ENCODE results near the gene PYURF.

Gene PYURF

DNA sequence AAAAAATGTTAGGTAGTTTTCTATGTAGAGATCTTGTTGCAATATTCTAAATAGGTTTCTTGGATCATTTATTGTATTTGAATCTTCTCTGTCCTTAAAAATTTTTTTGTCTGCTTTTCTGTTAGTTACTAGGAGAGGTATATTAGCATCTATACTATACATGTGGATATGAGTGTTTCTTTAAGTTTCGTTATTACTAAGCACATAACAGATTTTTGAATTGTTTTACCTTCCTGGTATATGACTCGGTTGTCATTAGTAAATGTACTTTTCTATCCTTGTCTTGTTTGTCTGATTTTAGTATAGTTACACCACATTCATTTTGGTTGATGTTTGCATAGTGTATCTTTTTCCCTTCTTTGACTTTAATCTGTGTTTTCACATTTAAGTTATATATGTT lies 20.2 kb downstream of the PYURF start:
- no peak for DNase-seq

DNA sequence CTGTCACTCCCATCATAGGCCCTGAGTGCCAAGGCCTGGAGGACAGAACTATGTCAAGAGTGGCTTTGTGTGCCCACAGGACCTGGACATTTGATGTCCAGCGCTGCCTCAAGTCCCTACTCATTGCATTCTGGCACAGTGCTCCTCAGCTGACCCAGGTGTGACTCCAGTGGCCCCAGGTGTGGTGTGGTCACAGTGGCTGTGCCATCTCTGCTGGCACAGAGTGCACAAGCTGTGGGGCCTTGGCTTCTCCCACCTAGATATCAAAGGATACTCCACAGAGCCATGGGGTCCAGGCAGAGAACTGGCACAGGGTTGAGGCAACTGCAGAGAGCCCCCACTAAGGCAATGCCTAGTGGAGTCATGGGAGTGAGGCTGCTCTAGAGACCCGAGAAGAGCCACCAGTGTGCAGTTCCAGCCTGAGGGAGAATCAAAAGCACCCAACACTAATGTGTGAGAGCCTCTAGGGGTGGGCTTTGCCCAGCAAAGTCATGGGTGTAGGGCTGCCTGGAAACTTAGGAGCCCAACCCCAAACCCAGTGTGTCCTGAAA lies 25.6 kb downstream of the PYURF start:
- no peak for DNase-seq

DNA sequence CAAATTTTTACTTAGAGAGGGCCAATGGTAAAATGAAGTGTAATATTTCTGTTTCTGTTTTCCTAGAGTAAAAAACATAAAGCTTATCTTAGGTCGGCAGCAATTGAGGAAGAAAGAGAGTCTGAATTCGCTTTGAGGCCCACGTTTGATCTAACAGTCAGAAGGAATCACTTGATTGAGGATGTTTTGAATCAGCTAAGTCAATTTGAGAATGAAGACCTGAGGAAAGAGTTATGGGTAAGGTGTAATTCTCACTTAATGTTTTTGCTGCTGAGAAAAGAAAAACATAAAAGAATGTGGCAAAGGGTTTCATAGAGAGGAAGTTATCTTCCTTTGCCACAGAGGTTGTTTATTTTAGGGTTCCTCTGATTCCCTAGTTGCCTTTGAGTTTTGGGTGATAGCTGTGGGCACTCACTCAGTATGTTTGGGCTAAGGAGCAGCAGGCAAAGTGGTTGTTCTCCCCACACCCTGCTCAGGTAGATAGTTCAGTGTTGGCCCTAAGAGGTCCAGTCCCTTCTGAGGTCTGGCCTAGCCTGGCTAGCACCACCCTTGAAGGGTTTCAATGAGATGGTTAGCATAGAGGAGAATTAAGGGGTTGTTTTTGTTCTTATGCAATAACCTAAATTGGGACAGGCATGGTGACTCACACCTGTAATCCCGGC lies 34.3 kb downstream of the PYURF start:
- DNase-seq = no peak

DNA sequence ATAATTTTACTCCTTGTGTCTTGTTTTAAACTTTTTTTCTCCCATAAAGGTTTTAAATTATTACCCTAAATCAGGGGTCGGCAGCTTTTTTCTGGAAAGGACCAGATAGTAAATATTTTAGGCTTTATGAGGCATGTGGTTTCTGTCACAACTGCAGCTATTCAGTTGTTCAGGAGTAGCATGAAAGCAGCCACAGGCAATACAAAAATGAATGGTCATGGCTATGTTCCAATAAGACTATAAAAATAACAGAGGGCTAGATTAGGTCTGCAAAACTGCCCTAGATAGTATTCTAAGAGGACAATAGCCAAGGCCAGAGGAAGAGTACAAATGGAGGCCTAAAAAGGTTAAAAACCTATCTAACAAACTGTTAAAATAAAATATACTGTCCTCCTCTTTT lies 42.0 kb downstream of the PYURF start:
- DNase-seq = no peak

DNA sequence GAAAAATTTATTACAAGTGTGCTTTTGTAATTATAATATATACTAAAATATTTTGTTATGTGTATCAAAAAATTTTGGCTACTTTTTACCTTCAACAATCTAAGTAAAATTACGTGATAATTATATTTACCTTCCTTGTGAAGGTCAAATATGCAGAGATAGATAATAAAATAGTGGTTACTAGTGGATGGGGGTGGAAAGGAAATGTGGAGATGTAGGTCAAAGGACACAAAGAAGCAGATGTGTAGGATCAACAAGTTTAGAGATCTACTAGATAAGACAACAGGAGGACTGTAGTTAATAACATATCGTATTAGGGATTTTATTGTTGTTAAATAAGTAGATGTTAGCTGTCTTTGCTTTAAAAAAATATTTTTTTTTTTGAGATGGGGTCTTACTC lies 45.3 kb downstream of the PYURF start:
- DNase-seq = no peak

DNA sequence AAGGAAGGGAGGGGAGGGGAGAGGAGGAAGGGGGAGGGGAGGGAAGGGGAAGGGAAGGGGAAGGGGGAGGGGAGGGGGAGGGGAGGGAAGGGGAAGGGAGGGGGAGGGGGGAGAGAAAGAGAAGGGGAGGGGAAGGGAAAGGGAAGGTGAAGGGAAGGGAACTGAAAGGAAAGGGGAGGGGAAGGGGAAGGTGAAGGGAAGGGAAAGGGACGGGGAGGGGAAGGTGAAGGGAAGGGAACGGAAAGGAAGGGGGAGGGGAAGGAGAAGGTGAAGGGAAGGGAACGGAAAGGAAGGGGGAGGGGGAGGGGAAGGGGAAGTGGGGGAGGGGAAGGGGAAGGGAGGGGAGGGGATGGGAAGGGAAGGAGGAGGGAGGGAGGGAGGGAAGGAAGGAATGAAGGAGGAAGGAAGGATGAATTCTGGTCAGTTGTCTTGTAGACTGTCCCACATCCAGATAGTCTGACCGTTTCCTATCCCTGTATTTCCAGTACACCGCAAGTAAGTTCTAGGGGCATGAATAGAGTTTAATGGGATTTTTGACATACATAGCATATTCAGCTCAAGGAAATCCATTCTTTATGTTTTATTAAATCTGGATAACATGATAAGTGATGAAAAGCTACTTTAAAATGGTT lies 46.2 kb downstream of the PYURF start:
- DNase-seq = no peak

Data from left hindlimb (tissue), 1 donor.